Ovary (tissue), 3 donors: ENCODE measurements around the gene PRLR.

Experiments
- POLR2A ChIP-seq: fragments of 450-650 bp; IDR thresholded peaks from one replicate; pipeline ENCODE4 v1.6.1; 2017; ENCODE audit warnings: antibody characterized with exemption, mild to moderate bottlenecking, moderate library complexity
- TF ChIP-seq, protein P1 (sequence below), 3 donors: fragments of 450-650 bp in 2 of 3; fragments of 200-600 bp in 1 of 3; IDR thresholded peaks; one replicate each; pipeline versions ENCODE4 v1.5.1 to v1.8.0; 2016 to 2022; ENCODE audit warnings: antibody characterized with exemption in 3 of 3, mild to moderate bottlenecking in 1 of 3
- donor health status: DM: no; HTN: no; CAD: no.

- TF ChIP-seq POLR2A = no peak
- TF ChIP-seq, protein P1, sequence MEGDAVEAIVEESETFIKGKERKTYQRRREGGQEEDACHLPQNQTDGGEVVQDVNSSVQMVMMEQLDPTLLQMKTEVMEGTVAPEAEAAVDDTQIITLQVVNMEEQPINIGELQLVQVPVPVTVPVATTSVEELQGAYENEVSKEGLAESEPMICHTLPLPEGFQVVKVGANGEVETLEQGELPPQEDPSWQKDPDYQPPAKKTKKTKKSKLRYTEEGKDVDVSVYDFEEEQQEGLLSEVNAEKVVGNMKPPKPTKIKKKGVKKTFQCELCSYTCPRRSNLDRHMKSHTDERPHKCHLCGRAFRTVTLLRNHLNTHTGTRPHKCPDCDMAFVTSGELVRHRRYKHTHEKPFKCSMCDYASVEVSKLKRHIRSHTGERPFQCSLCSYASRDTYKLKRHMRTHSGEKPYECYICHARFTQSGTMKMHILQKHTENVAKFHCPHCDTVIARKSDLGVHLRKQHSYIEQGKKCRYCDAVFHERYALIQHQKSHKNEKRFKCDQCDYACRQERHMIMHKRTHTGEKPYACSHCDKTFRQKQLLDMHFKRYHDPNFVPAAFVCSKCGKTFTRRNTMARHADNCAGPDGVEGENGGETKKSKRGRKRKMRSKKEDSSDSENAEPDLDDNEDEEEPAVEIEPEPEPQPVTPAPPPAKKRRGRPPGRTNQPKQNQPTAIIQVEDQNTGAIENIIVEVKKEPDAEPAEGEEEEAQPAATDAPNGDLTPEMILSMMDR (IDR thresholded peaks at IDR 0.05) = no peak
Measured at GRCh38 chr5:35009657-35010056, 220.6 kb downstream of the PRLR start.
